ENCODE data around the gene CEMIP.

Gene CEMIP

DNA sequence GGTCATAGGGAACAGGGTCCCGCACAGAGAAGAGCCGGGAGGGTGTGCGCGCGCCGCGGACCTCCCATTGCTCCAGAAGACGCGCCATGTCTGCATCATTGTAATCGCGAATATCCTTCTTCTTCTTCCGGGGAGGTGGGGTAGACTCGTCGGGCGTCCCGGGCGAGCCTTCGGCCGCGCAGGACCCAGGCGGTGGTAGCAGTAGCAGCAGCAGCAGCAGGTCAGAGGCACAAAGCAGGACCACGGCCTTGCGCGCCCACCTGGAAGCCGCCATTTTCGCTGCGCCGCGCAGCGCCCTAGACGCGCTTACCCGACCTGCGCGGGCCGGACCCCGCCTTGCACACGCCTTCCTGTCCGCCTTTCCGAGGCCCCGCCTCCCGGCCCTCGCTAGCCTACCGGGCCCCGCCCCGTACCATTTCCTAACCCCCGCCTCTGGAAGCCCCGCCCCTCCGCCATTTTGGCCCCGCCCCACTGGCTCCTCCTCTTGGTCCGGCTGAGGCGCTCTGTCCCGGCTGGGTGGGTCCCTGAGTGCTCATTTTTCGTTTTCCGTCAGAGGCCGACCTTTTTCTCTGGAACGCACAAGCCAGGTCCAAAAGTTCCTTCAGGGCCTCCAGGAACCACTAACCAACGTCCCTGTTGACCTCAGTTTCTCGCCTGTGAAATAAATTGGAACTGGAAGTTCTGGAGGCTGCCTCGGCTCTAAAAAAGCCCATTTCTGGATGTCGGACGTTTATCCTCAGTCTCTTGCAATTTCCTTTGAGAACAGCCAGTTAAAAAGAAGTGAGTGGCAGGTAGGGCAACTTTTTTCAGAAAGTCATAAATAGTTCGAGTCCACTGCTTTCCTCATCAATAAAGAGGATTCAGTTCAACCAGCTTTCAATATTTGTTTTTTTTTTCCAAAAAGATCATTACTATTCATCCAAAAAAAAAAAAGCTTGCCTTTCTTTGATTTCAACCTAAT lies 210.6 kb downstream of the CEMIP start, which contains the start of gene MESD:
Gene MESD, minus strand, starts transcription at position 302 of the 961 bp plus-strand sequence. Its CDS starts 28 bp downstream, at position 274.
- peak; percentile 93 for DNase-seq

DNA sequence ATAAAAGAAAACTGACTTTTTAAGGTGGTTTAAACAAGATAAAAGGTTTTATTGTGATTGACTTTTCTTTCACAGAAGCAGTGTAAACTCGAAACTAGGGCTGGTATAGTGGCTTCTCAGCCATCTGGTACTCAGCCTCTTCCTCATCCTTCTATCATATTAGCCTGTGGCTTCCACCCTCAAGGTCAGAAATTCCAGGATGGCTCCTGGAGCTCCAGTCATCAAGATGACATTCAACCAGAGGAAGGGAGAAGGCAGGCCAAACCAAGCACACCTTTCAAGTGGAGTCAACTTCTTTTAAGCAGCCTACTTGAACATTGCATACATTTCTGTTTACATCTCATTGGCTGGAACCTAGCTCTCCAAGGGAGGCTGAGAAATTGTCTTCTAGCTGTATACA lies 211.8 kb downstream of the CEMIP start:
- no peak for DNase-seq

GRCh38 chr15:80991421-80991820 lies 212.3 kb downstream of the CEMIP start:
- DNase-seq = peak; percentile 44

DNA sequence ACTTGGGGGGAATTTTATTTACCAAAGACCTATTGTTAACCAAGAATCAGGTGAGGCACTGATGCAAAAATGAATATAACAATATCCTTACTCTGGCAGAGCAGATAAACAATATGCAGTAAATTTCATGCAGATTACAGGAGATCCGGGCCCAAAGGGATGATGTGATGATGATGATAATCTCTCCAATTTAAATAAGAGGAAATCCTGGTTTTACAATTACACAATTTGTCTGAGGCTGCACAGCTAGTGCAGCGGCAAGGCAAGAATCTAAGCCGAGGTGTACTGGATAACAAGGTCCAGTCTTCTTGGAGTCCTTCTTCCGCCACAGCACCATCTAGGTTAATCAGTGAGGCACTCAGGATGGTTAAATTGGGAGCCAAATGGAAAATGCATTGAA lies 212.8 kb downstream of the CEMIP start:
- DNase-seq = no peak

GRCh38 chr15:80992441-80992840 lies 213.3 kb downstream of the CEMIP start:
- DNase-seq = no peak

DNA sequence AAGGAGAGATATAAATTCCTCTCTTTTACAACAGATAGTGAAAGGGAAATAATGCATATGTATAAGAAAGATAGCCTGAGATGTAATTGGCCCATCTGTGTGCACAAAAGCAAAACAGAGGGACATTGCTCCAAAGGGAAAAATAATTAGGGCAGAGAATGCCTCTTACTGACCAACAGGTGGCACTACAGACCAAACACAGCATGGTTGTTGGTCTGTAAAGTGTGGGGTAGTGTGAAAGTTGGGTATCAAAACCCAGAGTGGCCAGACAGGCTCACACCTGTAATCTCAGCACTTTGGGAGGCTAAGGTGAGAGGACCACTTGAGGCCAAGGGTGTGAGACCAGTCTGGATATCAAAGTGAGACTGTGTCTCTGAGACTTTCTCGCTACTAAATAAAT lies 217.1 kb downstream of the CEMIP start:
- no peak for DNase-seq

DNA sequence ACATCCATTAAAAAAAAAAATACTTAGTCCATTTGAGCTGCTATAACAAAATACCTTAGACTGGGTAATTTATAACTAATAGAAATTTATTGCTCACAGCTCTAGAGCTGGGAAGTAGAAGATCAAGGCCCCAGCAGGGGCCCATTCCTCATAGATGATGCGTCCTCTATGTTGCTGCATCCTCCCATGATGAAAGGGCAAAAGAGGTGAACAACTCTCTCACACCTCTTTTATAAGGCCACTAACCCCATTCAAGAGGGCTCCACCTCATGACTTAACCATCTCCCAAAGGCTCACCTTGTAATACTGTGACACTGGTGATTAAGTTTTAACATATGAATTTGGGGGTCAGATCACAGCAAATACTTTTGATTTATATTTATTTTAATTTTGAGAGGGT lies 218.5 kb downstream of the CEMIP start:
- no peak for DNase-seq

- no peak for DNase-seq
Measured at GRCh38 chr15:80998251-80998650, 219.1 kb downstream of the CEMIP start.

GRCh38 chr15:80999623-81000036 lies 220.5 kb downstream of the CEMIP start:
- no peak for DNase-seq

- no peak for DNase-seq
Measured at GRCh38 chr15:81000144-81000623, 221.0 kb downstream of the CEMIP start.

DNA sequence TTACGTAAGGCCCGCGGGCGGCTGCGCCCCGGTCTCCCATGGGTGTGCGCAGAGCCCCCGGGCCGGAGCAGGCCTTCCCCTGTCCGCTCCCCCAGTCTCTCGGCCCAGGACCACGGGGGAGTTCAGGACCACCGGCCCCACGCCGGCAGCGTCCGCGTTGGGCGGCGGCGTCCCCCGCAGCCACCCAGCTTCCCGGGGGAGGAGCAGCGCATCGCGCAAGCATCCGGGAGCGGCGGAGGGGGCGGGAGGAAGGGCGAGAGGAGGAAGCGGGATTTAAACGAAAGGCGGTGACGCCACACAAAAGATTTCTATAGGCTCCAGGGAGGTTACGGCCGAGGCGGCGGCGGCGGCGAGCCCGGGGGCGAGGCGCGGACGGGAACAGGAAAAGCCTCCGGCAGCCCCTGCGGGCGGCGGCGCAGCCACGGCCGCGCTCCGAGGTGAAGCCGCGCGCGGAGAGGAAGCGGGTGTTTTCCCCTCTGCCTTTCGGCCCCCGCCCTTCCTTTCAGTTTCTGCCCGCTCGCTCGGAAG lies 221.5 kb downstream of the CEMIP start, which contains the start of gene TLNRD1:
Gene TLNRD1, plus strand, starts transcription at position 300 of the 528 bp plus-strand sequence. CDS start 1,349 bp downstream, outside the sequence.
- DNase-seq = peak; percentile 93
